OCI-LY7 (cell line): ENCODE results near the gene COX19.

Experiments used
- EZH2phosphoT487 ChIP-seq: fragments of 200-600 bp; sonication (generic); IDR thresholded peaks from 2 replicates; pipeline ENCODE4 v1.6.1; 2018; ENCODE audit warnings: low read depth, borderline replicate concordance, mild to moderate bottlenecking, mixed run types, antibody characterized with exemption, low read length, moderate library complexity, mixed read lengths
- TF ChIP-seq, protein P1 (sequence below): fragments of 200-600 bp; sonication (generic); conservative IDR thresholded peaks from 2 replicates; pipeline ENCODE4 v1.5.1; 2014; ENCODE audit warnings: mild to moderate bottlenecking, antibody characterized with exemption, low read length, moderate library complexity, mixed read lengths

GRCh38 chr7:963236-964078, 11.9 kb downstream of the COX19 start:
- TF ChIP-seq, protein P1, sequence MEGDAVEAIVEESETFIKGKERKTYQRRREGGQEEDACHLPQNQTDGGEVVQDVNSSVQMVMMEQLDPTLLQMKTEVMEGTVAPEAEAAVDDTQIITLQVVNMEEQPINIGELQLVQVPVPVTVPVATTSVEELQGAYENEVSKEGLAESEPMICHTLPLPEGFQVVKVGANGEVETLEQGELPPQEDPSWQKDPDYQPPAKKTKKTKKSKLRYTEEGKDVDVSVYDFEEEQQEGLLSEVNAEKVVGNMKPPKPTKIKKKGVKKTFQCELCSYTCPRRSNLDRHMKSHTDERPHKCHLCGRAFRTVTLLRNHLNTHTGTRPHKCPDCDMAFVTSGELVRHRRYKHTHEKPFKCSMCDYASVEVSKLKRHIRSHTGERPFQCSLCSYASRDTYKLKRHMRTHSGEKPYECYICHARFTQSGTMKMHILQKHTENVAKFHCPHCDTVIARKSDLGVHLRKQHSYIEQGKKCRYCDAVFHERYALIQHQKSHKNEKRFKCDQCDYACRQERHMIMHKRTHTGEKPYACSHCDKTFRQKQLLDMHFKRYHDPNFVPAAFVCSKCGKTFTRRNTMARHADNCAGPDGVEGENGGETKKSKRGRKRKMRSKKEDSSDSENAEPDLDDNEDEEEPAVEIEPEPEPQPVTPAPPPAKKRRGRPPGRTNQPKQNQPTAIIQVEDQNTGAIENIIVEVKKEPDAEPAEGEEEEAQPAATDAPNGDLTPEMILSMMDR: no peak
- TF ChIP-seq EZH2phosphoT487: no peak
